ENCODE results near the gene NFS1.

- TF ChIP-seq CTCF (IDR thresholded peaks at IDR 0.05) (no peak), POLR2A (IDR thresholded peaks at IDR 0.05) (no peak)
Measured at GRCh38 chr20:35729836-35730582, 30.9 kb upstream of the NFS1 start.
